Neural progenitor cell (in vitro differentiated cells): ENCODE results near the gene RPS26. TPM values are rescaled to one million over a fixed set of nuclear protein-coding genes. Genes with fewer than 3 reads are reported as not detected.

Experiments used
- DNase-seq: peaks from one replicate; pipeline ENCODE4 v3.0.0-alpha.2; 2016; ENCODE audit warnings: low spot score
- H2AFZ ChIP-seq: fragments of 200-600 bp; sonication (generic); replicated peaks from 2 replicates; pipeline ENCODE4 v1.6.1; 2016; ENCODE audit warnings: antibody characterized with exemption
- H3F3A ChIP-seq: fragments of 200-600 bp; sonication (generic); 2 replicates; pipeline ENCODE4 v1.6.1; 2016; ENCODE audit warnings: antibody characterized with exemption, low read depth
- H3K27ac ChIP-seq: fragments of 200-600 bp; sonication (generic); 2 replicates; pipeline ENCODE4 v1.5.1; 2016; ENCODE audit warnings: mild to moderate bottlenecking
- H3K27me3 ChIP-seq: fragments of 200-600 bp; sonication (generic); 2 replicates; pipeline ENCODE4 v1.6.1; 2016; ENCODE audit warnings: mild to moderate bottlenecking, moderate library complexity
- H3K36me3 ChIP-seq: fragments of 200-600 bp; sonication (generic); 2 replicates; pipeline ENCODE4 v1.5.1; 2016
- H3K4me1 ChIP-seq: fragments of 200-600 bp; sonication (generic); 2 replicates; pipeline ENCODE4 v1.6.1; 2016; ENCODE audit warnings: mixed run types
- H3K4me2 ChIP-seq: fragments of 200-600 bp; sonication (generic); 2 replicates; pipeline ENCODE4 v1.6.1; 2016
- H3K4me3 ChIP-seq: fragments of 200-600 bp; sonication (generic); 2 replicates; pipeline ENCODE4 v1.5.1; 2016
- H3K79me2 ChIP-seq: fragments of 200-600 bp; sonication (generic); 2 replicates; pipeline ENCODE4 v1.6.1; 2016; ENCODE audit warnings: low read depth
- H3K9ac ChIP-seq: fragments of 200-600 bp; sonication (generic); 2 replicates; pipeline ENCODE4 v1.6.1; 2016
- H3K9me3 ChIP-seq: fragments of 200-600 bp; sonication (generic); 2 replicates; pipeline ENCODE4 v1.5.1; 2016; ENCODE audit warnings: low read depth
- H4K20me1 ChIP-seq: fragments of 200-600 bp; sonication (generic); 2 replicates; pipeline ENCODE4 v1.6.1; 2016; ENCODE audit warnings: low read depth
- H3K27ac Mint-ChIP-seq: 3 replicates; pipeline ENCODE4 v1.8.0; 2021; ENCODE audit warnings: mixed read lengths
- H3K27me3 Mint-ChIP-seq: 2 replicates; pipeline ENCODE4 v1.8.0; 2022; ENCODE audit warnings: low read depth, mild to moderate bottlenecking, inconsistent platforms, moderate library complexity, mixed read lengths; ENCODE audit not compliant: insufficient read depth
- H3K36me3 Mint-ChIP-seq: 3 replicates; pipeline ENCODE4 v1.8.0; 2021; ENCODE audit warnings: mixed read lengths
- H3K4me1 Mint-ChIP-seq: 3 replicates; pipeline ENCODE4 v1.8.0; 2021; ENCODE audit warnings: mixed read lengths
- H3K4me3 Mint-ChIP-seq: 3 replicates; pipeline ENCODE4 v1.8.0; 2021; ENCODE audit warnings: mild to moderate bottlenecking, moderate library complexity, mixed read lengths
- H3K9me3 Mint-ChIP-seq: 3 replicates; pipeline ENCODE4 v1.8.0; 2020; ENCODE audit warnings: mixed read lengths
- EZH2 ChIP-seq: fragments of 200-600 bp; sonication (generic); IDR thresholded peaks from 2 replicates; pipeline ENCODE4 v1.6.1; 2017; ENCODE audit warnings: antibody characterized with exemption, mild to moderate bottlenecking, moderate library complexity
- EZH2phosphoT487 ChIP-seq: fragments of 200-600 bp; sonication (generic); IDR thresholded peaks from 2 replicates; pipeline ENCODE4 v1.6.1; 2017; ENCODE audit warnings: antibody characterized with exemption
- total RNA-seq: library from RNA; depleted of rRNA; stranded (reverse); fragments of >200 nt; gene quantifications from 2 replicates; pipeline ENCODE4 v1.2.3, GENCODE V29; 2015; ENCODE audit warnings: low replicate concordance
- TF ChIP-seq, protein P1 (sequence below): fragments of 200-600 bp; sonication (generic); IDR thresholded peaks from 2 replicates; pipeline ENCODE4 v1.5.1; 2017; ENCODE audit warnings: antibody characterized with exemption, mild to moderate bottlenecking

RPS26 gene
- total RNA-seq, 1 donor from 2014 or later = 721 TPM

GRCh38 chr12:56031987-56032386 is 9.7 kb upstream of the RPS26 start:
- Histone ChIP-seq H3K4me1 (no peaks in the 10 kb centered on the region), H3K4me3 (no peak overlapping the region), H3K27me3 (no peaks in the 10 kb centered on the region), H3F3A (no peaks in the 10 kb centered on the region), H2AFZ (no peak overlapping the region), H3K4me2 (no peak overlapping the region), H3K9me3 (no peaks in the 10 kb centered on the region), H3K9ac (no peak overlapping the region), H3K27ac (no peak overlapping the region), H3K79me2 (no peaks in the 10 kb centered on the region), H3K36me3 (no peaks in the 10 kb centered on the region), H4K20me1 (no peaks in the 10 kb centered on the region)
- H3K27me3 Mint-ChIP-seq = peaks cover 6% of the 10 kb centered on the region
- no peaks in the 10 kb centered on the region for H3K9me3 Mint-ChIP-seq
- TF ChIP-seq EZH2phosphoT487 = no peak
- TF ChIP-seq, protein P1, sequence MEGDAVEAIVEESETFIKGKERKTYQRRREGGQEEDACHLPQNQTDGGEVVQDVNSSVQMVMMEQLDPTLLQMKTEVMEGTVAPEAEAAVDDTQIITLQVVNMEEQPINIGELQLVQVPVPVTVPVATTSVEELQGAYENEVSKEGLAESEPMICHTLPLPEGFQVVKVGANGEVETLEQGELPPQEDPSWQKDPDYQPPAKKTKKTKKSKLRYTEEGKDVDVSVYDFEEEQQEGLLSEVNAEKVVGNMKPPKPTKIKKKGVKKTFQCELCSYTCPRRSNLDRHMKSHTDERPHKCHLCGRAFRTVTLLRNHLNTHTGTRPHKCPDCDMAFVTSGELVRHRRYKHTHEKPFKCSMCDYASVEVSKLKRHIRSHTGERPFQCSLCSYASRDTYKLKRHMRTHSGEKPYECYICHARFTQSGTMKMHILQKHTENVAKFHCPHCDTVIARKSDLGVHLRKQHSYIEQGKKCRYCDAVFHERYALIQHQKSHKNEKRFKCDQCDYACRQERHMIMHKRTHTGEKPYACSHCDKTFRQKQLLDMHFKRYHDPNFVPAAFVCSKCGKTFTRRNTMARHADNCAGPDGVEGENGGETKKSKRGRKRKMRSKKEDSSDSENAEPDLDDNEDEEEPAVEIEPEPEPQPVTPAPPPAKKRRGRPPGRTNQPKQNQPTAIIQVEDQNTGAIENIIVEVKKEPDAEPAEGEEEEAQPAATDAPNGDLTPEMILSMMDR = no peak
- no peak for TF ChIP-seq EZH2
- H3K4me1 Mint-ChIP-seq = no peaks in the 10 kb centered on the region
- H3K27ac Mint-ChIP-seq = no peak overlapping the region
- DNase-seq = no peak
- H3K36me3 Mint-ChIP-seq = peaks cover 54% of the 10 kb centered on the region
- no peak overlapping the region for H3K4me3 Mint-ChIP-seq

GRCh38 chr12:56034586-56035332 is 7.0 kb upstream of the RPS26 start:
- Mint-ChIP-seq H3K36me3 (peaks cover 36% of the 10 kb centered on the region), H3K4me1 (no peaks in the 10 kb centered on the region), H3K9me3 (no peaks in the 10 kb centered on the region), H3K4me3 (no peak overlapping the region), H3K27me3 (peaks cover 6% of the 10 kb centered on the region), H3K27ac (no peak overlapping the region)
- no peak for DNase-seq
- no peaks in the 10 kb centered on the region for H3K79me2 ChIP-seq
- H3K4me3 ChIP-seq = no peak overlapping the region
- no peak overlapping the region for H3K27ac ChIP-seq
- TF ChIP-seq, protein P1 = no peak
- TF ChIP-seq EZH2 (no peak), EZH2phosphoT487 (no peak)
- H3K4me2 ChIP-seq = no peak overlapping the region
- no peaks in the 10 kb centered on the region for H3K27me3 ChIP-seq
- no peaks in the 10 kb centered on the region for H3K9me3 ChIP-seq
- no peak overlapping the region for H3K9ac ChIP-seq
- no peaks in the 10 kb centered on the region for H3F3A ChIP-seq
- H3K4me1 ChIP-seq = no peaks in the 10 kb centered on the region
- H2AFZ ChIP-seq = no peak overlapping the region
- H4K20me1 ChIP-seq = no peaks in the 10 kb centered on the region
- no peaks in the 10 kb centered on the region for H3K36me3 ChIP-seq

DNA sequence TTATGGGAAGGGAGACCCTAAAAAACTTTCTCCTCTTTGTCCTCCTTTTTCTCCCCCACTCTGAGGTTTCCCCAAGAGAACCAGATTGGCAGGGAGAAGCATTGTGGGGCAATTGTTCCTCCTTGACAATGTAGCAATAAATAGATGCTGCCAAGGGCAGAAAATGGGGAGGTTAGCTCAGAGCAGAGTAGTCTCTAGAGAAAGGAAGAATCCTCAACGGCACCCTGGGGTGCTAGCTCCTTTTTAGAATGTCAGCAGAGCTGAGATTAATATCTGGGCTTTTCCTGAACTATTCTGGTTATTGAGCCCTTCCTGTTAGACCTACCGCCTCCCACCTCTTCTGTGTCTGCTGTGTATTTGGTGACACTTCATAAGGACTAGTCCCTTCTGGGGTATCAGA is 4.6 kb upstream of the RPS26 start:
- Histone ChIP-seq H3K9ac (peak overlapping the region; percentile 43), H3K4me3 (no peak overlapping the region), H3F3A (peaks cover 17% of the 10 kb centered on the region), H3K36me3 (no peaks in the 10 kb centered on the region), H4K20me1 (no peaks in the 10 kb centered on the region), H3K79me2 (peaks cover 3% of the 10 kb centered on the region), H2AFZ (no peak overlapping the region), H3K4me2 (no peak overlapping the region), H3K9me3 (no peaks in the 10 kb centered on the region), H3K27me3 (no peaks in the 10 kb centered on the region), H3K27ac (no peak overlapping the region), H3K4me1 (peaks cover 7% of the 10 kb centered on the region)
- Mint-ChIP-seq H3K36me3 (peaks cover 31% of the 10 kb centered on the region), H3K9me3 (no peaks in the 10 kb centered on the region), H3K27me3 (peaks cover 13% of the 10 kb centered on the region), H3K27ac (no peak overlapping the region), H3K4me3 (no peak overlapping the region), H3K4me1 (peaks cover 13% of the 10 kb centered on the region)
- DNase-seq = no peak
- TF ChIP-seq EZH2phosphoT487 = no peak
- TF ChIP-seq, protein P1 = no peak
